IPS DF 4.7 (cell line): ENCODE data around the gene TNNT1.
"Not testable (repeated sequence)": the region's sequence is repeated elsewhere in the genome, so short reads cannot be mapped to it uniquely, and the experiment has no call there.

ENCODE experiments used
- DNase-seq: peaks from one replicate; pipeline ENCODE4 v3.0.0-alpha.2; 2013; ENCODE audit warnings: low spot score; ENCODE audit errors: extremely low read depth

TNNT1 gene

DNA sequence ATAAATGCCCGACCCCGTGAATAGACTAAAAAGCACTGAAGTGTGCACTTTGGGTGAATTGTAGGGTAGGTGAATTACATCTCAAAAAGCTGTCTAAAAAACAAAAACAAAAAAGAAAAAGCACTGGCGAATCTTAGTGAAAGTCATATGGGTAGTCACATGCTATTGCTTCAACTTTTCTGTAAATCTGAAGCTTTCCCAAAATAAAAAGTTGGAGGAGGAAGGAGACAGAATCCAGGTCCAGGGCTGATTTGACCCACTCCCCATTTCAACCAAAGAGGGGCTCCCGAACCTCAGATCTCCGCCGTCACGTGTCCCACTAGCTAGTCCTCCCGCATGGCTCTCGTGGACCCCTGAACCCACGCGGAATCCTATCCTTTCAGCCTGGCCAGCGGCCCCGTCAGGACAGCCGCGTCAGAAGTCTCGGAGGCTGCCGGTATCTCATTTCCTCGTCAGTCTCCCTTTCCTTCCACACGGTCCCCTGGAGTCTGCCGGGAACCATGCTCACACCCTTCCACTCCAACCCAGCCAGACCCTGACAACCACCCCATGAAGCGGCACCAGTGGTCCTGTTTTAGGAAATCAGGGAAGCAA, 37.7 kb downstream of the TNNT1 start:
- no peak for DNase-seq

DNA sequence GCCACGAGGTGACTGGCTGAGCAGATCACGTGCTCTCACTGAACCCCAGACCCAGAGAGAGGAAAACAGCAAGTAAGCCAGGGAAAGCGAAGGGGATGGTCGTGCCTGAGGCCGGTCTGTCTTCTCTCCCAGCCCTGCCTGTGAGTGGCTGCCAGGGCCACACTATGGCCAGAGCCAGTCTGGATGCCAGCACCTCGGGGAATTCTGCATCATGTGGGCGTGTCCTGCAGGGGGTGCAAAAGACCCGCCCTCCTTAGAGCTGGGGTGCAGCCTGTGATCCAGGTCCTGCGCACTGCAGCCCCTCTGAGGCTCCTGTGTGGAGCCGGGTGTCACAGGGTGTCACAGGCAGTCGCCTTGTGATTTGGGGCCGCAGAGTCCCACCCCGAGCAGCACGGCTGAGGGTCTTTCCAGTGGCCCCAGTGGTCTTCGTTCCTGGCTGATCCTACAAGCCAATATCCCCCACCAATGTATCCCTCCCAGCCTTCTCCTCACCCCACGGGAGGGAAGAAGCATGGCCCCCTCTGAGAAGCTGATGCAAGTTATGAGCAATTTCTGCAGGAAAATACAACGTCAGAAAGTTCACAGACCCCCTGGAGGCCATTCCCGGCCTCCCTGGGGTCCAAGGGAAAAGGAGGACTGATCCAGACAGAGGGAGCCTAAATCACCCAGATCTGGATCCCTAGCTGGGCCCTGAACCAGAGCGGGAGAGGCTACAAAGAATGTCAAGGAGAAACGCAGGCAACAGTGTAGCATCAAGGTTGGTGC, 39.3 kb downstream of the TNNT1 start:
- no peak for DNase-seq

- DNase-seq = not testable (repeated sequence)
Observed at GRCh38 chr19:55107252-55107651, 41.8 kb downstream of the TNNT1 start.

- no peak for DNase-seq
Observed at GRCh38 chr19:55106591-55106990, 42.4 kb downstream of the TNNT1 start.

GRCh38 chr19:55105237-55105636, 43.8 kb downstream of the TNNT1 start:
- DNase-seq = no peak

GRCh38 chr19:55103190-55103589, 45.8 kb downstream of the TNNT1 start:
- no peak for DNase-seq

DNA sequence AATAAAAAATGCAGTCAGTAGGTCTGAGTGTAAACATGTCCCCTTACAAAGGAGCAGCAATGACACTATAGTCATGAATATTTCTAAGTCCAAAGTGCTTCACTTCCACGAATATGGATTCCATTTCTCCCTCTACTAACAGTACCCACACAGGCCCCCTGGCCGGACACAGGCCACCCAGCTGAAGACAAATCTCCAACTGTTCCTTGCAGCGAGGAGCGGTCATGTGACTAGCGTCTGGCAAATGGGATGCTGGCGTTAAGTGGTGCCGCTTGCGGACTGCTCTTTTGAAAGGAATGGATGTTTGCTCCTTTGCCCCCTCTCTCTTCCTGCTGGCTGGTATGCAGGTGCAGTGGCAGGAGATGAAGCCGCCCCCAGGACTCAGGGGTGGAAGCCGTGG, 47.7 kb downstream of the TNNT1 start:
- no peak for DNase-seq

- DNase-seq = no peak
Observed at GRCh38 chr19:55099557-55100506, 49.2 kb downstream of the TNNT1 start.

DNA sequence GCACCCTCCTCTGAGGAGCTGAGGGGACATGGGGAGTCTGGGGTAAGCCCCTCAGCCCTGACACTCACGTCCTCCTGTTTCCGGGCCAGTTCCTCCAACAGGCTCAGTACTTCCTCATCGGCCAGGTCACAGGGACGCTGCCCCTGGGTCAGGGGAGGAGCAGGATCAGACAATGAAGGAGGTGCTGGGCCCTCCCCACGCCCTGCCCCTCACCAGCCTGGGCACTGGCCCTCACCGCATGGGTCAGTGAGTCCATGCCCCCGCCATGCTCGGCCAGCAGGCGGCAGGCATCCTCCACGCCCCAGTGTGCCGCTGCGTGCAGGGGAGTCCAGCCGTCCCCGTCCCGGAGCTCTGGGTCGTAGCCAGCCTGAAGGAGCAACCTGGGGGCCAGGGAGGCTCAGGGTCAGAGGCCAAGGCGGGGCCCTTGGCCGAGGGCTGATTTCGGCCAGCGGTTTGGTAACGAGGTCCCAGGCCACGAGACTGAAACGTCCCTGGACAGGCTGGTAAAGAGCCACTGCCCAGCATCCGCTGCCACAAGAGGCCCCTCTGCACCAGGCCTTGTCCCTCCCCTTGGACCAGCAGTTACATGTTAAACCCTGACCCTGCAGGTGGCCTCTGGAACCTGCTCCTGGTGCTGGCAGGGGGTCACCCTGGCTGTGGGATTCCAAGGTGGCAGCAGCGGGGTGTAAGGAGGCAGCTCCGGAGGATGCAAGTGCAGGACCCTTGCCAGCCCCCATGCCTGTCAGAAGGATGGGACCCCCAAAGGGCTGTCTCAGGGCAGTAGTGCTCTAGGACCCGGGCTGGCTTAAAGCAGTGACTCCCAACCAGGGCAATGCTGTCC, 50.1 kb downstream of the TNNT1 start:
- DNase-seq = no peak

- DNase-seq = no peak
Observed at GRCh38 chr19:55097864-55098715, 50.9 kb downstream of the TNNT1 start.

DNA sequence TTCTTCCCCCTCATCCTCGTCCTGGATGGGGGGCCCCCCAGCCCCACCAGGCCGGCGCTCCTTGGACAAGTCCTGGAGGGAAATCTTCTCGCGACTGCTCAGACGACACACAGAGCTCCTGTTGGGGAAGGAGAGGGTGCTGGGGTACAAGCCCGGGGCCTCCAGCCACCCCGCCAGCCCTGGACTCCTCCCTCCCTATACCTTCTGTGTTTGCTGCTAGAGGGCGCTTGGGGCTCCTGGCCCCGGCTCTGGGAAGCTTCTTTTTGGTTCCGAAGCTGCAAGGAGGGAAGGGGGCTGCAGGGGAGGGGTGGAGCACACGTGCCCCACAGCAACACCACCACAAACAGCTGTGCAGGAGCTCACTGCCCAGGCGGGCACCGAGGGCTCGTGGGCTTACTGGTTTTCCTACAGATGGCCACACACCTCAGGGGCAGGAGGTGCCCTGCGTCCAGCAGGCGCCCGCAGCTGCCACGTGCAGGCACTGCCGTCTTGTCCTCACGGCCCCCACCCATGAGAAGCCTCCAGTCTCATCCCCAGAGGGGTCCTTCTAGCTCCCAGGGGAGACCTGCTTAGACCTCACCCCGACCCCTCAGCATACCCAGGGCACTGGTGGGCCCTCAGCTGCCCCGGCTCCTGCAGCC, 52.8 kb downstream of the TNNT1 start:
- DNase-seq = no peak

GRCh38 chr19:55095260-55096060, 53.5 kb downstream of the TNNT1 start:
- no peak for DNase-seq

GRCh38 chr19:55094456-55095259, 54.3 kb downstream of the TNNT1 start:
- DNase-seq = no peak

- no peak for DNase-seq
Observed at GRCh38 chr19:55092423-55093318, 56.3 kb downstream of the TNNT1 start.

DNA sequence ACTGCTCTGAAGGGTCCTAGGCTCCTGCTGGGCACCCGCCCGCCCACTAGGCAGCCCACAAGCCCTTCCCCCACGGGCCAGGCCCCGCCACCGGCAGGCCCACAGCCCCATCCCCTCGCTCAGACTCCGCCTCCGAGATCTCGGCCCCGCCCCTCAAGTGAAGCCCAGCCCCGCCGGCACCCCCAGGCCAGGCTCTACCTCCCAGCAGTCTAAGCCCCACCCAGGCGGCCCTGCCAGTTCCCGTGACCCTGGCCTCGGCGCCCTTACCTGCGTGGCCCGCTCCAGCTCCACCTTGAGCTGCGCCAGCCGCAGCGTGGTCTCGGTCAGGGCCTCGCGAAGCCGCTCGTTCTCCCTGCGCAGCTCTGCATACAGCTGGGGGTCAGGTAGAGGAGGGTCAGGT, 57.1 kb downstream of the TNNT1 start:
- DNase-seq = no peak

DNA sequence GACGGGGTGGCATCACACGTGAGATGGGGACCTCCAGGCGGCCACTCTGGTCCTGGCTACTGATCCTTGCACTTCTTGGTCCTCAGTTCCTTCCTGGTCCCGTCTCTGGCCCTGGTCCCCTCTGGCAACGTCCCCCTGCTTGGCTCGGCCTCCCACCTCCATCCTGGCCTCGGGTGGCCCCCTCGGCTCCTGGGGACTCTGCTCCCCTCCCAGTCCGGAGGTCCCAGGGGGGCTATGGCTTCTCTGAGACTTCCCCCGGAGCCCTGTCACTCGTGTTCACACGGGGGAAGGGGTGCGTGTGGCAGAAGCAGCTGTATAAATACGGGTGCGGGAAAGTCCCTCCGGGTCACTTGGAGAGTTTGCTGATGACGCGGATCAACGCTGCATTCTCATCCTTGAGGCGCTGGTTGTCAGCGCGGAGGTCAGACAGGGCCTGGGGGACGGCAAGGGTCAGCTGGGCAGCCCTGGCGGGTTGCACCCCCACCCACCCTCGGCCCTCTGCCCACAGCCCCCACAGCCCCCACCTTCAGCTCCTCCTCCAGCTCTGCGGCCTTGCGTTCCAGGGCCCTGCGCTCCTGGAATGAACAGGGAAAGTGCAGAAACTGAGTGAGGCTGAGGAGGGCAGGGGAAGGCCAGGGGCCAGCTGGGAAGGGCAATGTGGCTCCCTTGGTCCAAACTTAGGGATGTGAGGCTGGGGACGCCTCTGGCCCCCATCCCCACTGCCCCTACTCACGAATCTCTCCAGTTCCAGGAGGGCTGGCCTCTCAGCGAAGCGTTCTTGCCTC, 57.7 kb downstream of the TNNT1 start:
- no peak for DNase-seq
